Endothelial cell of umbilical vein (primary cell): ENCODE measurements around the gene UBE2F.

ENCODE experiments used
- POLR2A ChIP-seq: IDR thresholded peaks from 2 replicates; pipeline ENCODE4 v1.6.1; 2012; ENCODE audit warnings: low read depth, mild to moderate bottlenecking, control low read depth, low read length
- TF ChIP-seq, protein P1 (sequence below), 2 donors: IDR thresholded peaks; 1 replicate in 1 of 2; 2 replicates in 1 of 2; pipeline ENCODE4 v1.5.1; 2011; ENCODE audit warnings: low read length in 2 of 2, mild to moderate bottlenecking in 2 of 2, moderate library complexity in 2 of 2, control low read depth in 1 of 2, inconsistent platforms in 1 of 2, low read depth in 1 of 2; ENCODE audit not compliant: insufficient read depth in 1 of 2; ENCODE audit errors: extremely low read depth in 1 of 2
- TF ChIP-seq, protein P2 (sequence below): IDR thresholded peaks from 2 replicates; pipeline ENCODE4 v1.6.1; 2011; ENCODE audit not compliant: insufficient read depth, insufficient read length

- TF ChIP-seq, protein P1, sequence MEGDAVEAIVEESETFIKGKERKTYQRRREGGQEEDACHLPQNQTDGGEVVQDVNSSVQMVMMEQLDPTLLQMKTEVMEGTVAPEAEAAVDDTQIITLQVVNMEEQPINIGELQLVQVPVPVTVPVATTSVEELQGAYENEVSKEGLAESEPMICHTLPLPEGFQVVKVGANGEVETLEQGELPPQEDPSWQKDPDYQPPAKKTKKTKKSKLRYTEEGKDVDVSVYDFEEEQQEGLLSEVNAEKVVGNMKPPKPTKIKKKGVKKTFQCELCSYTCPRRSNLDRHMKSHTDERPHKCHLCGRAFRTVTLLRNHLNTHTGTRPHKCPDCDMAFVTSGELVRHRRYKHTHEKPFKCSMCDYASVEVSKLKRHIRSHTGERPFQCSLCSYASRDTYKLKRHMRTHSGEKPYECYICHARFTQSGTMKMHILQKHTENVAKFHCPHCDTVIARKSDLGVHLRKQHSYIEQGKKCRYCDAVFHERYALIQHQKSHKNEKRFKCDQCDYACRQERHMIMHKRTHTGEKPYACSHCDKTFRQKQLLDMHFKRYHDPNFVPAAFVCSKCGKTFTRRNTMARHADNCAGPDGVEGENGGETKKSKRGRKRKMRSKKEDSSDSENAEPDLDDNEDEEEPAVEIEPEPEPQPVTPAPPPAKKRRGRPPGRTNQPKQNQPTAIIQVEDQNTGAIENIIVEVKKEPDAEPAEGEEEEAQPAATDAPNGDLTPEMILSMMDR (IDR thresholded peaks at IDR 0.05; ENCODE audit: extremely low read depth in 1 of 2, insufficient read depth in 1 of 2, low read depth in 1 of 2, low read length in 2 of 2) = no peak
- TF ChIP-seq, protein P2, sequence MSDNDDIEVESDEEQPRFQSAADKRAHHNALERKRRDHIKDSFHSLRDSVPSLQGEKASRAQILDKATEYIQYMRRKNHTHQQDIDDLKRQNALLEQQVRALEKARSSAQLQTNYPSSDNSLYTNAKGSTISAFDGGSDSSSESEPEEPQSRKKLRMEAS = no peak
- no peak for TF ChIP-seq POLR2A
Observed at GRCh38 chr2:238063414-238064189, 96.8 kb downstream of the UBE2F start.
